DLD1 (cell line): ENCODE data around the gene ALDH3A1.
"Not testable (repeated sequence)": the region's sequence is repeated elsewhere in the genome, so short reads cannot be mapped to it uniquely, and the experiment has no call there.

Experiments
- in situ Hi-C: cut with HindIII; loops from 2 replicates; pipeline ENCODE4 v1.10.0; 2017; ENCODE audit warnings: low sequenced_read_pairs

The ALDH3A1 gene

DNA sequence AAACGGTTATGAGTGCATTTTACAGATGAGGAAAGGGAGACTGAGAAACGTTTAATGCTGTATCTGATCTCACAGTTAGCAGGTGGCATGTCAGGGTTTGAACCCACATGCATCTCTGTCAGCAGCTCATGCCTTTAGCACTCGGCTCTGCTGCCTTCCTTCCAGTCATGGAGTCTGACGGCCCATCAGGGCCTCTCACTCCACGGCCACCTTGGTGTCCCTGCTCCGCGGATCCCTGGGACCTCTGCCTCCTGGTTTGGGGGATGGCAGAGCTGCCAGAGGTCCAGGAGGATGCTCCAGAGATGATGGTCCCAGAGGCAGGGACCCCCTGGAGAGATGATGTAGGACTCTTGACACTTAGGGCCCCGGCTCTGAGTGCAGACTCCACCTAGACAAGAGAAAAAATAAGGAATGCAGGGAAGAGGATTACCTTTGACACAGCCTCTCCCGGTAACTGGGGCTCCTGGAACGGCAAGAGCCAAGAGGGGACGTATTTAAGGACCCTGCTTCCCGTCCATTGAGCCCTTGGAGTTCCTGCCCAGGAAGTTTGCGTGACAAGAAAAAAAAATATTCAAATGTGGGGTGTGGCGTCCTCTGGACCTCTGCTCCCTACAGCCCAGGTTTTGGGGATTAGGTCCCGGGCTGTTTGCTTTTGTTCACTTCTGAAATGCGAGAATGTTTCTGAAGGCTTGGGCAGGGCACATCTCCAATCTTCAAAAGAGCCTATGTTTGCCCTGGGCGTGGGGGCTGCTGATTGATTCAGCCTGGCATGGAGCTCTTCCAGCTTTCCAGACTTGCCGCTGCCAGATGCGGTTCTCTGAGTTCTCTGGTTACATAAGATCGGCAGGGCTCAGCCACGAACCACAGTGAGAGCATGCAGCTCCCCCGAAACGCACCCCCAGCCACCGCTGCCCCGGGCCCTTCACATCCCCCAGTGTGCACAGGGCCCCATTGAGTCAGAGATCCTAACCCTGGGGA, at the start of gene ALDH3A1:
Gene ALDH3A1 (minus strand): TSS at position 470 of the 978 bp plus-strand sequence. CDS start 3,169 bp downstream, outside the sequence.
- in situ Hi-C loops, result no loop called here

DNA sequence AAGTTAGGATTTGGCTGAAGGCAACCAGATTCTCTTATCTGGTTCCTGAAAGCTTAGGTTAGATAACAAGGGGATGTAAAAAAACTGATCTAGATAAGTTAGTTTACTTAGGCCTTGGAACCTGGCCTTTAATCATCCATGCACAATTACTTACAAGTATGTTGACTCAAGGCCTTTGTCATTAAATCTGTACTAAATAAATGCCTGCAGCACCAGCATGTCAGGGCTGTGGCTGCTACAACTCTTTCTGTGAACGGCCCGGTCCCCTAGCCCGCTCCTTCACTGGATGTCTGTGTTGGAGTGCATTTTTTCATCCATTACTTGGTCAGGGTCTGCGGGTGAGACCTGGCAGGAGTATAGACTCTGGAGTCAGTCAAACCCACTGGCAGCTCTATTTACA, 48.4 kb upstream of the ALDH3A1 start:
- in situ Hi-C loops, result loop anchor here (25.0 kb wide), 1 partner anchor 434 kb away; the partner anchor contains the start of gene B9D1

DNA sequence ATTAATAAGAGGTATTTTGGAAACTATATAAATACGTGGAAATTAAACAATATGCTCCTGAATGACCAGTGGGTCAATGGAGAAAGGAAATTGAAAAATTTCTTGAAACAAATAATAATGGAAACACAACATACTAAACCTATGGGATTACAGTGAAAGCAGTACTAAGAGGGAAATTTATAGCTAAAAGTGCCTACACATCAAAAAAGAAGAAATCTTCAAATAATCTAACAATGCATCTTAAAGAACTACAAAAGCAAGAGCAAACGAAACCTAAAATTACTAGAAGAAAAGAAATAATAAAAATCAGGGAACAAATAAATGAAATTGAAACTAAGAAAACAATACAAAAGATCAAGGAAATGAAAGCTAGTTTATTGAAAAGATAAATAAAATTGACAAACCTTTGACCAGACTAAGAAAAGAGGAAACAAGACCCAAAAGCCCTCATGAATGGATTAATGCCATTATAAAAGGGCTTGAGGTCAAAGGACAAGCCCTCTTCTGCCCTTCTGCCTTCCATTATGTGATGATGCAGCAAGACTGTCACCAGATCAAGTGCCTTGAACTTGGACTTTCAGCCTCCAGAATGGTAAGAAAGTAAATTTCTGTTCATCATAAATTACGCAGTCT, 43.9 kb upstream of the ALDH3A1 start:
- in situ Hi-C loops, result loop anchor here (25.0 kb wide), 1 partner anchor 430 kb away; the partner anchor contains the start of gene B9D1

DNA sequence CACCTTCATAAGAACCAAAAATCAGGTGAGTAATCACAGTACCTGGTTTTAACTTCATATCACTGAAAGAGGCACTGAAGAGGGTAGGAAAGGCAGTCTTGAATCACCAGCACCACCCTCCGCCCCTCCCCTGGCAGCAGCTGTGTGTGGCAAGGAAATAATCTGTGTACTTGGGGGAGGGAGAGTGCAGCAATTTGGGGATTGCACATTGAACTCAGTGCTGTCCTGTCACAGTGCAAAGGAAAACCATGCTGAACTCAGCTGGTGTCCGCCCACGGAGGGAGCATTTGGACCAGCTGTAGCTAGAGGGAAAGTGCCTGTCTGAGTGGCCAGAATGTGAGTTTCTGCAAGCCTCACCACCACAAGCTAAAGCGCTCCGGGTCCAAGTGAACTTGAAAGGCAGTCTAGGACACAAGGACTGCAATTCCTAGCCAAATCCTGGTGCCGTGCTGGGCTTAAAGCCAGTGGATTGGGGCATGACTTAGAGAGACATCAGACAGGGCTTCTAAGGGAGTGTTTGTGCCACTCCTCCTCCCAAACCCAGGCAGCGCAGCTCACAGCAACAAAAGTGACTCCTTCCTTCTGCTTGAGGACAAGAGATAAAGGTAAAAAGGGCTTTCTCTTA, 39.7 kb upstream of the ALDH3A1 start:
- in situ Hi-C loops, result loop anchor here (25.0 kb wide), 1 partner anchor 426 kb away; the partner anchor contains the start of gene B9D1

- in situ Hi-C loops, result loop anchor here (25.0 kb wide), 1 partner anchor 424 kb away; the partner anchor contains the start of gene B9D1
These were observed 37.8 kb upstream of the ALDH3A1 start for GRCh38 chr17:19785854-19786253.

GRCh38 chr17:19781488-19782458, 33.7 kb upstream of the ALDH3A1 start:
- in situ Hi-C loops, result loop anchor here (25.0 kb wide), 1 partner anchor 419 kb away; the partner anchor contains the start of gene B9D1

- in situ Hi-C loops, result loop anchor here (25.0 kb wide), 1 partner anchor 419 kb away; the partner anchor contains the start of gene B9D1
These were observed 32.7 kb upstream of the ALDH3A1 start for GRCh38 chr17:19780846-19781245.

- in situ Hi-C loops, result no loop called here
These were observed 25.4 kb upstream of the ALDH3A1 start for GRCh38 chr17:19773534-19773933.

GRCh38 chr17:19771971-19772630, 24.0 kb upstream of the ALDH3A1 start:
- in situ Hi-C loops, result no loop called here

GRCh38 chr17:19770985-19771735, 23.1 kb upstream of the ALDH3A1 start:
- in situ Hi-C loops, result no loop called here

GRCh38 chr17:19769946-19770652, 22.0 kb upstream of the ALDH3A1 start:
- in situ Hi-C loops, result no loop called here

DNA sequence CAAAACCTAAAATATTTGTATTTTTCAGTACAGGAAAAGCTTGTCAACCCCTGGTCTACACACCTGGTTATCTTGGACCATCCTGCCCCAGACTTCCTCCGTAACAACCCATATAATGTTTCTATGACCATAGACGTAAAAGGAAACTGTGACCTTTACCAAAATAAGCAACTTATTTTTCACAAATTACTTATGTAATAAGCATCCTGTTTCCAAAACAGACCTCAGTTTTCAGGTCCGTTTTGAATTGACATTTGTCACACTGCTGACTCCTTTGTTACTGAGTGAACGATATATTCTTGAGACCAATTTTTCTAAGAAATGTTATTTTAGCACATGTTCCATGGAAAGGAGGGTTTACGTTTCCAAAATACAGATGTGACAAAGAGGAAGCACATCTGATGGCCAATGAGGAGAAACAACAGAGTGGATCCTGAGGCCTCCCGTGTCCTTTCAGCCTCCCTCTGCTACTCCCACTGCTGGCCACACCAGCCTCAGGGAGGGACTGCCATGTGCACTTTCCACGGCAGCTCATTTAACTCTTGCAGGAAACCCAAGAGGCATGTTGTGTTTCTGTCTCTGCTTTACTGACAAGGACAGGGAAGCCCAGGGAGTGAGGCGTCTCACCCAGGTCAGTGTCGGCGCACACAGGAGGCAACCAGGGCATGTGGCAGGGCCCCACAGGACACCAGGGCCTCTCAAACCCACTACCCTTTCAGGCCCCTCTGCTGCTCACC, 20.1 kb upstream of the ALDH3A1 start:
- in situ Hi-C loops, result no loop called here

DNA sequence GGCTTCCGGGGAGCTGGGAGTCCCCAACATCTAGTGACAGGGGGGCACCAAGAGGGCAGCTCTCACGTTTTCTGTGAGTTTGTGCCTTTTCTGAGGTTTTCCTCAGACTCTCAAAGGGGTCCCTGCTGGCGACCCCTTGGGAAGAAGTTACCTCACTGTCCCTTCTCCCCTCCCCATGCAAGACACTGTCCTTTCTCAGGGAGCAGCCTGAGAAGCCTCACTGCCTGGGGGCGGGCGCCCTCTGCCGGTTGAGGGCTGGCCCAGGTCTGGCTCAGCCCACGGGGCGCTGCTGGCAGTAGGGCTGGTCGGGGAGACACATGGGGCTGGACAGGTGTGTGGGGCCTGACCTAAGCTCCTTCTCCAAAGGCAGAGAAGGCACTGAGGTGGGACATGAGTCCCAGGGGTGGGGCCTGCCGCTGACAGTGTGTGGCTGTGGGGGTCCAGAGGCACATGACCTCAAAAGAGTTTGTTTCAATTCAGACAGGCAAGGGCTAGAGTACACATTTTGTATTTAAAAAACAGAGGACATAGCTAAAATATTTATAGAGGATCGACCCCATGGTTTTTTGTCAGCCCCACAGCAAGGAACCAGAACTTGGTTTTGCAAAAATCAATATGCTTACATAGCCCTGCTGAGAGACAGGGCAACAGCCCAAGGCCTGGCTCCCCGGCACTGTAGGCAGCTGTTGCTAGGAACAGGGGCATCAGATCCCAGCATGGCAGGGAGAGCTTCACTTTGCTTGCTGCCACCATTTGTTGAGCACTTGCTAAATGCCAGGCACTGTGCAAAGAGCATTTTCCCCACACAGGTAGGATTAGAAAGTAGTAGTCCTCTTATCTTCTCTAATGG, 18.5 kb upstream of the ALDH3A1 start:
- in situ Hi-C loops, result no loop called here

DNA sequence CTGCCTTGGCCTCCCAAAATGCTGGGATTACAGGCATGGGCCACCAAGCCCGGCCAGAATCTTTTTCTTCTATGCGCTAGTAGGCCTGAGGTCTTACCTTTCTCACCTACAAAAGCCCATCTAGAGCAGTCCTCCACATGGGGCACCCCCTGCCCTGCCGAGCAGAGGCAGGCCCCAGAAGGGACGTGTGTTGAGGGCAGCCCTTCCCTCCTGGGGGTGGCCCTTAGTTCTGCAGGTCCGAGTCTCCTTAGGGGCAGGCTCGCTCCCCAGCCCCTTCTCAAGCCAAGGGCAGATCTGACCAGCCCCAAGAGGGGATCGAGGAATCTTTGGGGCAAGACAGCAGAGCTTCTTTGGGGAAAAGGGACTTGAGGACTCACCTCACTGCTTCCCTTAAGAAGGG, 17.9 kb upstream of the ALDH3A1 start:
- in situ Hi-C loops, result no loop called here

DNA sequence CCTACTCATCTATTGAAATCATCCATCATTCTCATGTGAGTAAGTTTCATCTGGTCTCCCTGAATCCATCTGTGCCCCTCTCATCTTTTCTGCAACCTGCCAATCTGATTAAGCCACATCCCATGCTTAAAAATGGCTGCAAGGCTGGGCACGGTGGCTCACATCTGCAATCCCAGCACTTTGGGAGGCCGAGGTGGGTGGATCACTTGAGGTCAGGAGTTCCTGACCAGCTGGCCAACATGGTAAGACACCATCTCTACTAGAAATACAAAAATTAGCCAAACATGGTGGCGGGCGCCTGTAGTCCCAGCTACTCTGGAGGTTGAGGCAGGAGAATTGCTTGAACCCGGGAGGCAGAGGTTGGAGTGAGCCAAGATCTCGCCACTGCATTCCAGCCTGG, 15.9 kb upstream of the ALDH3A1 start:
- in situ Hi-C loops, result not testable (repeated sequence)

DNA sequence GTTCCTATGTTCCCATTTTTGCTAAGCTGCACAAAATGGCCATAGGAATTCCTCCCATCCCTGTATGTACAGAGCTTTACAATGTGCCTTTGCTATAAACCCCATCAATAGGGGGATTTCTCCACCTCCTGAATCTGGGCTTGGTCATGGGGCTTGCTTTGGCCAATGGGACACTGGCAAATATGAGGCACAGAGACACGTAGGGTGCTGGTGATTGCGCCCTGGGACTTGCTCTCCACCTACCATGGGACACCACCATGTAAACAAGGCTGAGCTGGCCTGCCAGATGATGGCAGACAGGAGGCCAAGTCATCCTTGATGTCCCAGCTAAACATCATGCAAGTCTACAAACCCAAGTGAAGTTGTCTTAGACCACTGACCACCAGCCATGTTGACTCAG, 15.3 kb upstream of the ALDH3A1 start:
- in situ Hi-C loops, result no loop called here
